ENCODE results near the gene DCLK1.

DCLK1 gene

DNA sequence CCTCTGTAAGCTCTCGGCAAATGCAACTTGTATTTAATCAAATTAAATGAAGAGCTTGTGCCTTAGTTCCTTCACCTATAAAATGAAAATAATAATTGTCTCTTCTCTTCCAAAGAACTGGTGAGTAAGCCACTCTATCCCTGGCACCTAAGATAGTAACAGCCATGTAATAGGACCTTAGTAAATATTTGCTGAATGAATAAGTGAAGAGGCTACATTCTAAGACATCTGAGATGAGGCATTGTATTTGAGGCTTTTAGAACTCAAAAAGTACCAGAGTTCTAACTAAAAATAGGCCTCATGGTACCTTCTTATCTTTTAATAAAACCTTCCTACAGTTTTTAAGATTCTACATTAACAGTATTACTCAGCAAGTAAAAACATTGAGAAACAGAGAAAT, 17.3 kb upstream of the DCLK1 start:
- ChIA-PET CTCF (no interaction called here), POLR2A (ENCODE audit: low non-redundant PET) (no interaction called here)
- no peak for TF ChIP-seq CTCF (conservative IDR thresholded peaks at IDR 0.05; ENCODE audit: low read depth)
- no peak for DNase-seq (ENCODE audit: low spot score)
- H3K27ac ChIP-seq = no peak overlapping the region

DNA sequence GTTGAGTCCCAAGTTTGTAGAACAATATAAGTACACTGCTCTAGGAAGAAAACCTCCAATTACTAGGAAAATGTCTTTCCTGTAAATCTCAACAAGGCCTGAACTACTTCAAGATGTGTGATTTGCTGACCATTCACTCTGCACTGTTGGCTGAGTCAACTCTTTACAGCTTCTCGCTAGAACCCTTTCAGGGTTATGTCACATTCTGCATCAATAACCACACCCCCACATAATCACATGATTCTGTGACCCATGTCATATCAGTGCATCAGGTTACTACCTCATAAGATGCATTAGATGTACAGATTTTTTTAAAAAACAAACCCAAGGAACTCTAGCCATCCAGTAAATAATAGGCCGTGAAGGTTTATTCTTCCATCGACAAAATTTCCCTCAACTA, 16.1 kb upstream of the DCLK1 start:
- H3K27ac ChIP-seq = no peak overlapping the region
- no peak for TF ChIP-seq CTCF (conservative IDR thresholded peaks at IDR 0.05; ENCODE audit: low read depth)
- CTCF ChIA-PET = no interaction called here
- POLR2A ChIA-PET (ENCODE audit: low non-redundant PET) = no interaction called here
- no peak for DNase-seq (ENCODE audit: low spot score)

GRCh38 chr13:36146511-36147269, 15.5 kb upstream of the DCLK1 start:
- CTCF ChIA-PET = no interaction called here
- DNase-seq (ENCODE audit: low spot score) = no peak
- TF ChIP-seq CTCF (conservative IDR thresholded peaks at IDR 0.05; ENCODE audit: low read depth) = no peak
- H3K27ac ChIP-seq = no peak overlapping the region
- POLR2A ChIA-PET (ENCODE audit: low non-redundant PET) = no interaction called here

DNA sequence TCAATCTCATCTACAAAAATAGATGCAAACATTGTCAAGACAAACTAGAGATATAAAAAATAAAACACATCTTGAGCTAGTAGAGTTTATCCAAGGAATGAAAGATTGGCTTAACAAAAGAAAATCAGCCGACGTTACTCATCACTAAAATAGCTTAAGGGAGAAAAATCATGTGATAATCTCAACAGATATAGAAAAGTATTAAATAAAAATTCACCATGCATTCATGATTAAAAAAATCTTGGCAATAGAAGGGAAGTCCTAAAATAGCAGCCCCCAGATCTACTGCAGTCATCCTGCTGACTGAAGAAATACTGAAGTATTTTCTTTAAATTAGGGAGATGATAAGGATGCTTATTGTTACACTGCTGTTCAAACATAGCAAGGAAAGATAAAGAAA, 12.6 kb upstream of the DCLK1 start:
- ChIA-PET POLR2A (ENCODE audit: low non-redundant PET) (interaction anchor here (0.5 kb wide), 1 partner anchor 22 kb away, joined by 12 read pairs; no protein-coding TSS in a partner anchor), CTCF (interaction anchor here (0.6 kb wide), 1 partner anchor 633 kb away, joined by 3 read pairs; no protein-coding TSS in a partner anchor)
- H3K27ac ChIP-seq = no peak overlapping the region
- no peak for DNase-seq (ENCODE audit: low spot score)
- TF ChIP-seq CTCF (conservative IDR thresholded peaks at IDR 0.05; ENCODE audit: low read depth) = no peak

DNA sequence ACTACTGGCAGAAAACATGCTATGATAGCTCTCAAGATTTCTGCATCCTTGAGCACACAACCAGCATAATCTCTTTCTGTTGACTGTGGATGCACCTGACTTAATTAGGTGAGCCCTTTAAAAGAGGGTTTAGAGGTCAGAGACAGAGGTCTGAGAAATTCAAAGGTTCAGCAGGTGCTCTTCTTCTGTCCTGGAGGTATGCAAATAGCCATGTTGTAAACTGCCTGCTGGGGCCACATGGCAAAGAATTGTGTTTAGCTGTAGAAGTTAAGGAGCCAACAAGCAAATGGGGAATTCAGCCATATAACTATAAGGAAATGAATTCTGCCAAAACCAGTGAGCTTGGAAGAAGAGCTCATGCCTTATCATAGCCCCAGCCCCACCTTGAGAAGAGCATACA, 11.6 kb upstream of the DCLK1 start:
- no peak for TF ChIP-seq CTCF (conservative IDR thresholded peaks at IDR 0.05; ENCODE audit: low read depth)
- POLR2A ChIA-PET (ENCODE audit: low non-redundant PET) = no interaction called here
- no peak for DNase-seq (ENCODE audit: low spot score)
- H3K27ac ChIP-seq = no peak overlapping the region
- CTCF ChIA-PET = no interaction called here

DNA sequence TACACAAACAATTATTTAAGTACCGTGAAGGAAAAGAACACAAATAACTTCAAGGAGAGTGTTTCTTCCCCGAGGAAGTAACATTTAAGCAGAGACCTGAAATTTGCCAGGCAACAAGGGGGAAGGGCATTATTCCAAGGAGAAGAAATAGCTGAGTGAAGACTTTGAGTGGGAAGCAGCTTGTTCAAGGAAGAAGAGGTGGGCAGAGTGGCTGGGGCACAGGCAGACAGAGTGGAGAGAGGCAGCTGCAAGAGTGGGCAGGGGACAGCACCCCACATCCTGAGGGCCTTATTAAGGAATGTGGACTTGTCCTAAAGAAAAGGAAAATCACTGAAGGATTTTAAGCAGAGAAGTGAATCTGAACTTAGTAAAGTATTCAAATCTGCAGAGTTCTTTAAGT, 4.7 kb upstream of the DCLK1 start:
- no peak for DNase-seq (ENCODE audit: low spot score)
- H3K27ac ChIP-seq = no peak overlapping the region
- ChIA-PET CTCF (interaction anchor here (0.7 kb wide), 1 partner anchor 28 kb away, joined by 5 read pairs; no protein-coding TSS in a partner anchor), POLR2A (ENCODE audit: low non-redundant PET) (no interaction called here)
- no peak for TF ChIP-seq CTCF (conservative IDR thresholded peaks at IDR 0.05; ENCODE audit: low read depth)

Measured in RWPE1 (cell line).